ENCODE results near the gene ARHGAP25.

DNA sequence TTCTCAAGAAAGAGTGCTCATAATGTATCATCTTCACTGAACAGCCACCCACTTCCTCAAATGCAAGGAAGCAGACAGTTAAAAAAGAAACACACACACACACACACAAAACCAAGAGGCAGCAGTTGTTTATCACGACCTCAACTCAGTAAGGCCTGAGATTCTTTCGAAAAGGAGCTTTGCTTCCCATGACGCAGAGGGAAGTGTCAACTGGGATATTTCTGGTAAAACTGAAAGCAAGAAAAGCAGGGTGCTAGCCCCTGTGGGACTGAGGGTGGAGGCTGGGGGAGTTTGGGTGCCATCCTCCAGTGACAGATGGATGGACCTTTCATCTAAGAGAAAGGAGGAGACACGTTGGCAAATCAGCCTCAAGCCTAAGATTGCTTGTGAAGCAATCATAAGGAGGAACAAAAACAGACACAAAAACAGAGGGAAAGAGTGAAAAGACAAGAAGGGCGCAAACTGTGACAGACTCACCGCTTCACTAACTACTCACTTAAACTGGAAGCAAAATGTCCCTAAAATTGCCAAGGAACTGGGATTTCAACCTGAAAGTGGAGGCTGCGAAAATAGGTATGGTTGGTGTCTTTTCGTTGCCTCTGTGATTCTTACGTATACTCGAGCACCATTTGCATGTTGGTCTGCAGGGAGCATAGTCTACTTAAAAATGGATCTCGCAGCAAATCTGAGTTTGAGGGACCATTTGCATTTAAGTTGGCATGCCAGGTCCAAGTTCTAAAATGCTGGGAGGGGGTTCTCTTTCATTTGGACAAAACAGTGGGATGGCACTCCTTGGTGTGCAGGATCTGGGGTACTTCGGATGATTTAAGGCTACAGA lies at the start of gene ARHGAP25:
- TF ChIP-seq POLR2A (IDR thresholded peaks at IDR 0.05; ENCODE audit: low read length) (no peak), GATA1 (IDR thresholded peaks at IDR 0.05; ENCODE audit: low read depth, low read length) (no peak)

All from erythroblast (primary cell).